CD4-positive, alpha-beta memory T cell (primary cell): ENCODE results near the gene ASCL2. TPM values are rescaled to one million over a fixed set of nuclear protein-coding genes. Genes with fewer than 3 reads are reported as not detected.

Experiments
- CTCF ChIA-PET: fragments of 350-600 bp; sonication (Branson Sonifier 250); formaldehyde crosslinking; loops from one replicate; lab custom pipeline; 2021; ENCODE audit warnings: inconsistent platforms; ENCODE audit not compliant: partially characterized antibody; lab: Charles Lee
- POLR2A ChIA-PET: fragments of 350-600 bp; sonication (Branson Sonifier 250); formaldehyde crosslinking; loops from one replicate; lab custom pipeline; 2021; ENCODE audit not compliant: partially characterized antibody; lab: Charles Lee
- DNase-seq, 5 donors: peaks; one replicate each; pipeline versions ENCODE4 v3.0.0 to v3.0.0-alpha.2; 2020 to 2022; ENCODE audit warnings: mixed read lengths in 1 of 5
- H3K27ac ChIP-seq: one replicate; pipeline ENCODE4 v1.7.0; 2013; ENCODE audit warnings: low read depth, low read length
- H3K27me3 ChIP-seq: 2 replicates; pipeline ENCODE4 v1.7.0; 2013; ENCODE audit warnings: mild to moderate bottlenecking, low read length, moderate library complexity; ENCODE audit not compliant: insufficient read depth
- H3K36me3 ChIP-seq: 2 replicates; pipeline ENCODE4 v1.7.0; 2013; ENCODE audit warnings: mild to moderate bottlenecking, low read length, moderate library complexity; ENCODE audit not compliant: insufficient read depth
- H3K4me1 ChIP-seq: 2 replicates; pipeline ENCODE4 v1.7.0; 2013; ENCODE audit warnings: mild to moderate bottlenecking, low read length, moderate library complexity; ENCODE audit not compliant: insufficient read depth
- H3K4me3 ChIP-seq, 2 donors: one replicate each; pipeline ENCODE4 v1.7.0; 2013; ENCODE audit warnings: low read length in 2 of 2, mild to moderate bottlenecking in 1 of 2
- H3K9me3 ChIP-seq, 2 donors: one replicate each; pipeline ENCODE4 v1.7.0; 2013; ENCODE audit warnings: low read length in 2 of 2, control low read depth in 1 of 2; ENCODE audit not compliant: control insufficient read depth in 1 of 2
- H3K27ac Mint-ChIP-seq, 7 donors: one replicate each; pipeline ENCODE4 v1.8.0; 2020 to 2021; ENCODE audit warnings: mixed read lengths in 7 of 7, mild to moderate bottlenecking in 6 of 7, inconsistent platforms in 3 of 7, moderate library complexity in 3 of 7
- H3K27me3 Mint-ChIP-seq, 2 donors: one replicate each; pipeline ENCODE4 v1.8.0; 2020 to 2021; ENCODE audit warnings: mixed read lengths in 2 of 2
- H3K36me3 Mint-ChIP-seq, 2 donors: one replicate each; pipeline ENCODE4 v1.8.0; 2020 to 2021; ENCODE audit warnings: mixed read lengths in 2 of 2, inconsistent platforms in 1 of 2, mild to moderate bottlenecking in 1 of 2
- H3K4me1 Mint-ChIP-seq, 4 donors: one replicate each; pipeline ENCODE4 v1.8.0; 2020 to 2021; ENCODE audit warnings: mixed read lengths in 4 of 4, mild to moderate bottlenecking in 1 of 4
- H3K4me3 Mint-ChIP-seq, 8 donors: one replicate each; pipeline ENCODE4 v1.8.0; 2020 to 2021; ENCODE audit warnings: mixed read lengths in 8 of 8, mild to moderate bottlenecking in 7 of 8, moderate library complexity in 6 of 8, inconsistent platforms in 3 of 8
- H3K9me3 Mint-ChIP-seq, 8 donors: one replicate each; pipeline ENCODE4 v1.8.0; 2020 to 2021; ENCODE audit warnings: mixed read lengths in 8 of 8, mild to moderate bottlenecking in 5 of 8, inconsistent platforms in 3 of 8, moderate library complexity in 1 of 8
- intact Hi-C: fragments of 100-400 bp; cut with micrococcal nuclease; formaldehyde crosslinking; loops from one replicate; pipeline ENCODE4 v1.15.1; 2023
- polyA plus RNA-seq, 2 donors: library from polyadenylated mRNA; unstranded; fragments of 300-500 nt; fragmentation: Illumina TruSeq; gene quantifications; one replicate each; pipeline ENCODE4 v1.2.3, GENCODE V29; 2021
- total RNA-seq, 2 experiments: library from RNA; stranded (reverse); gene quantifications; one replicate each; pipeline ENCODE4 v1.2.3, GENCODE V29; 2021

Gene ASCL2
- total and polyA plus RNA-seq, 4 experiments from 2014 or later: 0.29 to 0.57 TPM; not detected in 2

DNA sequence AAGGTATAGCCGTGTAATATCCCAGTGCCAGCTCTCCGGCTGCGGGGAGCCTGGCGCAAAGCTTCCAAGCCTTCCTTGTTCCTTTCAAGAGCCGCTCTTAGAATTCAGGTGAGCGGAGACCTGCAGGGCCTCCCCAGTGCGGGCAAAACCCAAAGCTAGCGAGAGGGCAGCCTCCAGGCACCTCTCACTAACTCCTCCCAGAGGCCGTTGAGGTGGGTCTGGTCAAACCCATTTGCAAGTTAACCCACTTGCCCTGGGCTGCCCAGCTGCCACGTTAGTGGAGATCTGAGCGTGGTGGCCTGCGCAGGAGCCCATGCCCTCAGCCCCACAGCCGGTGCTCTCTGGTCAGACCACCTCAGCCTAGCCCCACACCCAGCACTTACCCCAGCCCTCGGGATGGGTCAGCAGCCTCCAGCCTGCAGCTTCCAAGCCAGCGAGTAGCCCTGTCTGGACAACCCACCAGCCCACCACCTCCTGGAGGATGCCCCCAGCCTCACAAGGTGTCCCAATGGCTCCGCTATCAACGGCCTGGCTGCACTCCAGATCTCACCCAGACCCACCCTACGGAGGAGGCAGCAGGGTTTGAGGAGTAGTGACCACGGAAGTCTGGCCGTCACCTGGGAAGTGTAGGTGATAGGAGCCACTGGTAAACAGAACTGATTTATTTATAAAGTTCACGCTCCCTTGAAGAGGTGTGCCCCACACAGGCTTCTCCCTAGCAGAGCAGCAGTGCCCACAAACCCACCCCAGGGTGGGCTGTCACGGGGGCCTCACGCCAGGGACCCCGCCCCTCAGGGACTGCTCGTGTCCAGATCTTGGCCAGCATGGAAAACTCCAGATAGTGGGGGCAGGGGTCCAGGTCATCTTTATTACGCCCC is 2.3 kb downstream of the ASCL2 start:
- DNase-seq: no peak
- H3K9me3 ChIP-seq: no peaks in the 10 kb centered on the region
- peak overlapping the region in 1 of 2 donors; percentile 38 for H3K4me3 ChIP-seq
- Mint-ChIP-seq H3K9me3 (no peaks in the 10 kb centered on the region), H3K27ac (no peak overlapping the region), H3K36me3 (no peaks in the 10 kb centered on the region), H3K27me3 (peaks cover 11 to 19% of the 10 kb centered on the region in 2 donors), H3K4me3 (peak overlapping the region; percentile 32 to 67 (median 58)), H3K4me1 (peaks cover 14 to 29% (median 21%) of the 10 kb centered on the region in 4 donors)
- no peak overlapping the region for H3K27ac ChIP-seq
- H3K27me3 ChIP-seq: peaks cover 11% of the 10 kb centered on the region
- ChIA-PET CTCF (no interaction called here), POLR2A (interaction anchor here (0.8 kb wide), 1 partner anchor 34 kb away, joined by 4 read pairs; the partner anchor contains the start of genes C11orf21 and TSPAN32)
- no peaks in the 10 kb centered on the region for H3K36me3 ChIP-seq
- H3K4me1 ChIP-seq: peaks cover 43% of the 10 kb centered on the region
- intact Hi-C loops: loop anchor here (10.0 kb wide), 1 partner anchor 53 kb away; no protein-coding TSS in a partner anchor

DNA sequence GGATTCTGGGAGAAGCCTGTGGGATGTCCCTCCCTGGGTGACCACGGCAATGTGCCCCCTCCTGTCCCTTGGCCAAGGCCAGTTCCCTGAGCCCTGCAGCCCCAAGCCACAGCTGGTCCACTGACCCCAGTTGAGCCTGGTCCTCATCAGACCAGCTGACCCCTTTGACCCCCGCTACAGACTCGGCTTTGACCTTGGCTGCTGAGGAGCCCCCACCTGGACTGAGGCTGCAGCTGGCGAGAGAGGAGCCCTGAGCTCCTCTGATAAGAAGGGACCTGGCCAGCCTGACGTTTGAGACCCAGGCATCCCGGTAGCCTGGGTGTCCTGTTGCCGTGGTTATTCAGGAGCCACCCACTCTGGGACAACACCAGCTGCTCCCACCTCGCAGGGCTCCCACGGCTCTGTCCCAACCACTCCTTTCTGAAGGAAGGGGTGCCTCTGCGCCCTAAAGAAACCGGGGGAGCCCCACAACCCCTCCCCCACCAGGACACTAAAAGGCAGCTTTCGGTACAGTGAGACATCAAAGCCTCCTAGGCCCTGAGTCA is 3.0 kb downstream of the ASCL2 start:
- no peak overlapping the region for H3K4me3 ChIP-seq
- no peaks in the 10 kb centered on the region for H3K9me3 ChIP-seq
- no peak overlapping the region for H3K27ac Mint-ChIP-seq
- ChIA-PET POLR2A (no interaction called here), CTCF (no interaction called here)
- H3K27ac ChIP-seq: no peak overlapping the region
- H3K4me3 Mint-ChIP-seq: peak overlapping the region in 1 of 8 donors; percentile 36
- intact Hi-C loops: loop anchor here (10.0 kb wide), 1 partner anchor 53 kb away; no protein-coding TSS in a partner anchor
- no peaks in the 10 kb centered on the region for H3K36me3 ChIP-seq
- no peaks in the 10 kb centered on the region for H3K36me3 Mint-ChIP-seq
- no peak for DNase-seq
- no peaks in the 10 kb centered on the region for H3K9me3 Mint-ChIP-seq
- peaks cover 11 to 16% of the 10 kb centered on the region in 2 donors for H3K27me3 Mint-ChIP-seq
- H3K4me1 ChIP-seq: peaks cover 43% of the 10 kb centered on the region
- peaks cover 14 to 29% (median 21%) of the 10 kb centered on the region in 4 donors for H3K4me1 Mint-ChIP-seq
- peaks cover 11% of the 10 kb centered on the region for H3K27me3 ChIP-seq

GRCh38 chr11:2266586-2267305 is 3.6 kb downstream of the ASCL2 start:
- Mint-ChIP-seq H3K27ac (no peak overlapping the region), H3K36me3 (no peaks in the 10 kb centered on the region), H3K27me3 (peaks cover 11 to 14% of the 10 kb centered on the region in 2 donors), H3K4me3 (peak overlapping the region in 6 of 8 donors; percentile 4 to 89 (median 68)), H3K9me3 (no peaks in the 10 kb centered on the region), H3K4me1 (peaks cover 14 to 29% (median 21%) of the 10 kb centered on the region in 4 donors)
- no peaks in the 10 kb centered on the region for H3K36me3 ChIP-seq
- no peak overlapping the region for H3K27ac ChIP-seq
- H3K27me3 ChIP-seq: peaks cover 8% of the 10 kb centered on the region
- CTCF ChIA-PET: no interaction called here
- intact Hi-C loops: loop anchor here (10.0 kb wide), 1 partner anchor 52 kb away; no protein-coding TSS in a partner anchor
- H3K9me3 ChIP-seq: no peaks in the 10 kb centered on the region
- H3K4me1 ChIP-seq: peaks cover 43% of the 10 kb centered on the region
- DNase-seq: no peak
- H3K4me3 ChIP-seq: no peak overlapping the region
- POLR2A ChIA-PET: no interaction called here

DNA sequence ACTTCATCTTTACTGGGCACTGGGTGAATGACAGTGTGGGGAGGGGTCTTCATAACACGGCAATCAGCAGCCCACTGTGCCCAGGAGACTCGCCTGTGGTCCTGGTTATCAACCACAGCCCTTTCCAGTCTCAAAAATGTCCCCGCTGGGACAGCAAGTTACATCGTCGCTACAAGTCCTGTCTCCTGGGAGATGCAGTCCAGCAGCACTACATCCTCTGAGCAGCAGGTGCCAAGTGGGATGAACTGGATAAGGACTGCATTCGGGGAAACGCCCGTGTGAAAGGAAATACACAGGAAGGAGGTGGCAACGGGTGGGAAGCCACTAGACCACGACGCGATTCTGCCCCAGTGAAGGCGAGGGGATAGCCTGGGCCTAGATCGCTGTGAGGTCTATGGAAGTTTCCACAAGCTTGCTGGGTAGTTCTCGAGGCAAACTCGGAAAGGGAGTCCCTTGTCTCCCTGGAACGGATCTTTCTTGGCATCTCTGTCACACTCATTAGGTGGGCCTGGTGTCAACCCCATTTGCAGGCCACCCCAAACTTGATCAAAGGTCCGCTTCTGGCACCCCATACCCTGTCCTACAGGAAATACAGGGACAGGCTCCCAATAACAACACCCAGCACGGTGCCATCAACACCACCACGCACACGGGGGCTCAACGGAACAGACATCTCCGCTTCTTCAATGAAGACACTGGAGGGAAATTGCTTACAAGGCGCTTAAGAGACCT is 4.4 kb downstream of the ASCL2 start:
- no peaks in the 10 kb centered on the region for H3K36me3 Mint-ChIP-seq
- peak overlapping the region; percentile 59 to 89 (median 72) for H3K4me3 Mint-ChIP-seq
- Histone ChIP-seq H3K4me3 (no peak overlapping the region), H3K9me3 (no peaks in the 10 kb centered on the region), H3K36me3 (no peaks in the 10 kb centered on the region), H3K27ac (no peak overlapping the region), H3K27me3 (peaks cover 4% of the 10 kb centered on the region), H3K4me1 (peaks cover 43% of the 10 kb centered on the region)
- H3K9me3 Mint-ChIP-seq: no peaks in the 10 kb centered on the region
- intact Hi-C loops: loop anchor here (10.0 kb wide), 1 partner anchor 51 kb away; no protein-coding TSS in a partner anchor
- DNase-seq: peak in 1 of 5 donors; percentile 4
- H3K27me3 Mint-ChIP-seq: peaks cover 8 to 11% of the 10 kb centered on the region in 2 donors
- peak overlapping the region in 6 of 7 donors; percentile 9 to 85 (median 50) for H3K27ac Mint-ChIP-seq
- peaks cover 14 to 29% (median 21%) of the 10 kb centered on the region in 4 donors for H3K4me1 Mint-ChIP-seq
- POLR2A ChIA-PET: no interaction called here
- CTCF ChIA-PET: interaction anchor here (1.5 kb wide), 1 partner anchor 40 kb away, joined by 4 read pairs; no protein-coding TSS in a partner anchor

GRCh38 chr11:2265396-2265795 is 5.0 kb downstream of the ASCL2 start:
- Histone ChIP-seq H3K36me3 (no peaks in the 10 kb centered on the region), H3K4me1 (peaks cover 38% of the 10 kb centered on the region), H3K9me3 (no peaks in the 10 kb centered on the region), H3K4me3 (no peak overlapping the region), H3K27ac (no peak overlapping the region), H3K27me3 (peaks cover 4% of the 10 kb centered on the region)
- Mint-ChIP-seq H3K27me3 (peaks cover 6 to 9% of the 10 kb centered on the region in 2 donors), H3K36me3 (no peaks in the 10 kb centered on the region), H3K27ac (peak overlapping the region in 6 of 7 donors; percentile 9 to 85 (median 50)), H3K9me3 (no peaks in the 10 kb centered on the region), H3K4me1 (peaks cover 14 to 26% (median 20%) of the 10 kb centered on the region in 4 donors), H3K4me3 (peak overlapping the region; percentile 59 to 89 (median 72))
- intact Hi-C loops: loop anchor here (10.0 kb wide), 1 partner anchor 51 kb away; no protein-coding TSS in a partner anchor
- ChIA-PET CTCF (interaction anchor here (1.5 kb wide), 1 partner anchor 41 kb away, joined by 4 read pairs; no protein-coding TSS in a partner anchor), POLR2A (no interaction called here)
- DNase-seq: peak in 1 of 5 donors; percentile 1

- peaks cover 35% of the 10 kb centered on the region for H3K4me1 ChIP-seq
- Mint-ChIP-seq H3K4me1 (peaks cover 14 to 25% (median 19%) of the 10 kb centered on the region in 4 donors), H3K36me3 (no peaks in the 10 kb centered on the region), H3K27ac (no peak overlapping the region), H3K27me3 (peaks cover 6 to 9% of the 10 kb centered on the region in 2 donors), H3K4me3 (no peak overlapping the region), H3K9me3 (no peaks in the 10 kb centered on the region)
- ChIA-PET CTCF (interaction anchor here (1.5 kb wide), 1 partner anchor 42 kb away, joined by 4 read pairs; no protein-coding TSS in a partner anchor), POLR2A (no interaction called here)
- no peak overlapping the region for H3K27ac ChIP-seq
- H3K4me3 ChIP-seq: no peak overlapping the region
- peaks cover 4% of the 10 kb centered on the region for H3K27me3 ChIP-seq
- intact Hi-C loops: loop anchor here (10.0 kb wide), 1 partner anchor 50 kb away; no protein-coding TSS in a partner anchor
- no peaks in the 10 kb centered on the region for H3K36me3 ChIP-seq
- no peak for DNase-seq
- no peaks in the 10 kb centered on the region for H3K9me3 ChIP-seq
These were observed 5.9 kb downstream of the ASCL2 start for GRCh38 chr11:2264366-2265053.
